K562 (cell line): ENCODE data around the gene FAM219B. TPM values are rescaled to one million over a fixed set of nuclear protein-coding genes. Genes with fewer than 3 reads are reported as not detected.

Experiments used
- ATAC-seq: fragments of 200-7000 bp; cut with Tn5 transposase; 3 replicates; pipeline ENCODE4 v1.9.1; 2020; ENCODE audit warnings: moderate library complexity
- BruUV-seq: library from RNA; stranded (reverse); fragments of 400-500 nt; replicated peaks from 2 replicates; lab custom pipeline; 2021; lab: Mats Ljungman, UMichigan
- CTCF ChIA-PET: fragments of 300-600 bp; formaldehyde crosslinking; extraction: SDS; loops from one replicate; lab custom pipeline; 2021; ENCODE audit warnings: low intra/inter-chr PET ratio; lab: Yijun Ruan, JAX
- POLR2A ChIA-PET: fragments of 300-600, 350-650 bp; sonication (Branson Sonifier 250); formaldehyde crosslinking; extraction: SDS; loops from one replicate; lab custom pipeline; 2021; ENCODE audit warnings: antibody characterized with exemption, inconsistent platforms; lab: Yijun Ruan, JAX
- DNase-seq, 4 experiments: peaks; one replicate each; pipeline versions ENCODE4 v3.0.0 to v3.0.0-alpha.2; 2011 to 2018; ENCODE audit warnings: low spot score in 3 of 4, mixed read lengths in 3 of 4; ENCODE audit errors: extremely low read depth in 1 of 4
- FAIRE-seq: peaks from 2 replicates; lab custom pipeline; 2011; peaks lifted over from hg19 to GRCh38; lab: Jason Lieb, UNC
- H2AFZ ChIP-seq: 2 replicates; pipeline ENCODE4 v1.6.0; 2011; ENCODE audit warnings: low read depth, low read length, control low read depth, inconsistent platforms
- H3K27ac ChIP-seq: fragments of 200-600 bp; 3 replicates; pipeline ENCODE4 v1.8.0; 2011; ENCODE audit warnings: low read depth, mild to moderate bottlenecking, control low read depth, inconsistent platforms, low read length, moderate library complexity, mixed read lengths; ENCODE audit errors: extremely low read depth
- H3K27me3 ChIP-seq, 2 experiments: fragments of 300-600 bp in 1 of 2; 2 replicates in 1 of 2; 3 replicates in 1 of 2; pipeline versions ENCODE4 v1.6.0 to v1.8.0; 2011; ENCODE audit warnings: inconsistent platforms in 2 of 2, low read length in 2 of 2, mild to moderate bottlenecking in 1 of 2, mixed read lengths in 1 of 2, moderate library complexity in 1 of 2; ENCODE audit not compliant: control insufficient read depth in 2 of 2, insufficient read depth in 2 of 2
- H3K36me3 ChIP-seq: fragments of 300-600 bp; 3 replicates; pipeline ENCODE4 v1.8.0; 2011; ENCODE audit warnings: mild to moderate bottlenecking, low read length, inconsistent platforms; ENCODE audit not compliant: control insufficient read depth, insufficient read depth
- H3K4me1 ChIP-seq, 2 experiments: fragments of 200-600 bp in 1 of 2; replicated peaks in 1 of 2; 2 replicates in 1 of 2; 3 replicates in 1 of 2; pipeline versions ENCODE4 v1.5.1 to v1.8.0; 2011; ENCODE audit warnings: inconsistent platforms in 2 of 2, low read length in 2 of 2, mild to moderate bottlenecking in 1 of 2, mixed read lengths in 1 of 2, moderate library complexity in 1 of 2; ENCODE audit not compliant: control insufficient read depth in 2 of 2, insufficient read depth in 2 of 2
- H3K4me2 ChIP-seq: 2 replicates; pipeline ENCODE4 v1.6.1; 2011; ENCODE audit warnings: low read length, control low read depth, inconsistent platforms, mixed read lengths; ENCODE audit not compliant: insufficient read depth
- H3K4me3 ChIP-seq: fragments of 200-600 bp; sonication (generic), shearing (Covaris generic); 2 replicates; pipeline ENCODE4 v1.5.1; 2016; ENCODE audit warnings: control low read depth, inconsistent platforms
- H3K79me2 ChIP-seq: fragments of 200-600 bp; 3 replicates; pipeline ENCODE4 v1.8.0; 2011; ENCODE audit warnings: low read length, inconsistent platforms; ENCODE audit not compliant: control insufficient read depth, insufficient read depth
- H3K9ac ChIP-seq, 2 experiments: 2 replicates each; pipeline versions ENCODE4 v1.6.0 to v1.6.1; 2011; ENCODE audit warnings: low read depth in 2 of 2, low read length in 2 of 2, control low read depth in 1 of 2, inconsistent platforms in 1 of 2, mild to moderate bottlenecking in 1 of 2, mixed read lengths in 1 of 2; ENCODE audit not compliant: insufficient read depth in 1 of 2
- H3K9me1 ChIP-seq: one replicate; pipeline ENCODE4 v1.6.0; 2011; ENCODE audit warnings: inconsistent platforms, mild to moderate bottlenecking, low read length, moderate library complexity; ENCODE audit not compliant: control insufficient read depth, insufficient read depth
- H3K9me3 ChIP-seq: replicated peaks from 2 replicates; pipeline ENCODE4 v1.5.1; 2011; ENCODE audit warnings: low read depth, low read length, inconsistent platforms; ENCODE audit not compliant: control insufficient read depth, insufficient read depth
- H4K20me1 ChIP-seq: replicated peaks from 2 replicates; pipeline ENCODE4 v1.6.1; 2011; ENCODE audit warnings: low read length, inconsistent platforms, mixed read lengths; ENCODE audit not compliant: control insufficient read depth, insufficient read depth
- CBX5 ChIP-seq: IDR thresholded peaks from 2 replicates; pipeline ENCODE4 v1.6.1; 2014; ENCODE audit warnings: low read depth, borderline replicate concordance
- IRF1 ChIP-seq: sonication (generic); formaldehyde crosslinking; IDR thresholded peaks from 2 replicates; pipeline ENCODE4 v1.8.0; 2022; ENCODE audit warnings: missing genetic modification reagents, mild to moderate bottlenecking, borderline replicate concordance
- MITF ChIP-seq: IDR thresholded peaks from 2 replicates; pipeline ENCODE4 v1.6.1; 2014; ENCODE audit warnings: antibody characterized with exemption
- PHTF2 ChIP-seq: fragments of 250-450 bp; sonication (Bioruptor Pico); IDR thresholded peaks from 2 replicates; pipeline ENCODE4 v1.5.0; 2021; ENCODE audit warnings: mild to moderate bottlenecking
- SLC30A9 ChIP-seq: fragments of 250-450 bp; sonication (Bioruptor Pico); IDR thresholded peaks from 2 replicates; pipeline ENCODE4 v1.8.0; 2022; ENCODE audit warnings: mild to moderate bottlenecking, moderate library complexity
- SNRNP70 ChIP-seq: fragments of 200-400 bp; formaldehyde crosslinking; optimal IDR thresholded peaks from 2 replicates; pipeline ENCODE3; 2017; ENCODE audit warnings: low read depth, low read length
- SRSF9 ChIP-seq: fragments of 200-400 bp; formaldehyde crosslinking; IDR thresholded peaks from 2 replicates; pipeline ENCODE4 v1.6.1; 2017; ENCODE audit warnings: low read depth, low read length, borderline replicate concordance
- TAF7 ChIP-seq: fragments of 450-650 bp; IDR thresholded peaks from 2 replicates; pipeline ENCODE4 v1.6.1; 2016; ENCODE audit warnings: missing genetic modification characterization, missing compliant biosample characterization
- WHSC1 ChIP-seq: IDR thresholded peaks from one replicate; pipeline ENCODE4 v1.6.1; 2012; ENCODE audit warnings: low read length, control low read depth, inconsistent platforms
- ZHX1 ChIP-seq: fragments of 150-350 bp; conservative IDR thresholded peaks from 2 replicates; pipeline ENCODE4 v1.6.1; 2014; ENCODE audit warnings: low read length
- ZNF282 ChIP-seq: sonication (generic); formaldehyde crosslinking; IDR thresholded peaks from 2 replicates; pipeline ENCODE4 v1.8.1; 2023; ENCODE audit warnings: missing genetic modification reagents
- WGBS: fragments of 100-300 bp; shearing (Covaris generic); methylation state at CpG from one replicate; pipeline ENCODE4 v1.1.6; 2016; ENCODE audit warnings: low coverage, mixed read lengths; ENCODE audit not compliant: insufficient coverage; ENCODE audit errors: missing lambda C conversion rate; 5-methylcytosine and 5-hydroxymethylcytosine counted together
- in situ Hi-C: fragments of 300-500 bp; cut with MboI; formaldehyde crosslinking; loops from 4 replicates; pipeline ENCODE4 v1.15.0; 2018; ENCODE audit warnings: inconsistent platforms, mixed read lengths
- intact Hi-C: fragments of 100-400 bp; cut with micrococcal nuclease; formaldehyde crosslinking; loops from 2 replicates; pipeline ENCODE4 v1.14.2; 2022
- polyA plus RNA-seq, 8 experiments: library from polyadenylated mRNA; depleted of rRNA in 4 of 8; stranded (reverse) in 5 of 8; unstranded in 3 of 8; fragments of >200 nt; fragmentation: Nextera tagmentation in 2 of 8; fragmentation: Illumina TruSeq in 1 of 8; extraction: Ambion mirVana in 2 of 8; extraction: Trizol in 1 of 8; gene quantifications; 2 replicates each; pipeline versions ENCODE4 v1.2.1 to v1.2.3, GENCODE V29; 2011 to 2014; ENCODE audit warnings: inconsistent platforms in 1 of 8, missing spikeins in 1 of 8
- total RNA-seq, 7 experiments: library from RNA; depleted of rRNA in 6 of 7; stranded (reverse); fragments of >200 nt in 6 of 7; fragmentation: Illumina TruSeq in 2 of 7; extraction: Trizol in 2 of 7; gene quantifications; 2 replicates each; pipeline versions ENCODE4 v1.2.1 to v1.2.3, GENCODE V29; 2011 to 2021; ENCODE audit warnings: low replicate concordance in 1 of 7

Gene FAM219B
- total and polyA plus RNA-seq, 9 of the 15 experiments (the other 6 are each of a cell fraction or from before 2014, with no cell fraction given), result 6.8 to 50.4 (median 29.4) TPM

GRCh38 chr15:74928771-74929198 is 22.1 kb upstream of the FAM219B start:
- WGBS, result 98% methylated on average over 5 of the region's 5 CpGs
- Histone ChIP-seq H3K4me2 (no peak overlapping the region), H3K27ac (no peak overlapping the region), H2AFZ (no peak overlapping the region), H3K4me3 (no peak overlapping the region), H4K20me1 (peaks cover 6% of the 10 kb centered on the region), H3K9me3 (no peaks in the 10 kb centered on the region), H3K27me3 (no peaks in the 10 kb centered on the region), H3K9me1 (no peaks in the 10 kb centered on the region), H3K36me3 (peaks cover 88% of the 10 kb centered on the region), H3K79me2 (peaks cover 68% of the 10 kb centered on the region), H3K9ac (no peak overlapping the region), H3K4me1 (peaks cover 2 to 5% of the 10 kb centered on the region in 2 experiments)
- DNase-seq, result no peak
- TF ChIP-seq SLC30A9 (CRISPR knock-in tag), result no peak
- no peak for TF ChIP-seq TAF7 (tag)
- TF ChIP-seq WHSC1, result no peak
- no peak for TF ChIP-seq ZHX1
- no peak for TF ChIP-seq SNRNP70
- no peak for TF ChIP-seq MITF
- no peak for TF ChIP-seq SRSF9
- TF ChIP-seq PHTF2 (CRISPR knock-in tag), result no peak
- TF ChIP-seq IRF1 (CRISPR knock-in tag), result no peak
- TF ChIP-seq ZNF282, result no peak
- TF ChIP-seq CBX5, result no peak
- CTCF ChIA-PET, result no interaction called here
- intact Hi-C loops (no loop called here), in situ Hi-C loops (no loop called here)
- no peak for ATAC-seq
- BruUV-seq, result TSS peak; percentile 12
- POLR2A ChIA-PET, result interaction anchor here (0.6 kb wide), 2 partner anchors 45 to 50 kb away, joined by 3 to 4 read pairs; no protein-coding TSS in a partner anchor
- FAIRE-seq, result no peak
